CD4-positive, alpha-beta T cell treated with Interferon gamma for 1 hour (primary cell): Measurements from ENCODE around the gene CCL4.
"Not testable (repeated sequence)": the region's sequence is repeated elsewhere in the genome, so short reads cannot be mapped to it uniquely, and the experiment has no call there.

Experiments used
- DNase-seq: peaks from one replicate; pipeline ENCODE4 v3.0.0-alpha.2; 2020

CCL4 gene

DNA sequence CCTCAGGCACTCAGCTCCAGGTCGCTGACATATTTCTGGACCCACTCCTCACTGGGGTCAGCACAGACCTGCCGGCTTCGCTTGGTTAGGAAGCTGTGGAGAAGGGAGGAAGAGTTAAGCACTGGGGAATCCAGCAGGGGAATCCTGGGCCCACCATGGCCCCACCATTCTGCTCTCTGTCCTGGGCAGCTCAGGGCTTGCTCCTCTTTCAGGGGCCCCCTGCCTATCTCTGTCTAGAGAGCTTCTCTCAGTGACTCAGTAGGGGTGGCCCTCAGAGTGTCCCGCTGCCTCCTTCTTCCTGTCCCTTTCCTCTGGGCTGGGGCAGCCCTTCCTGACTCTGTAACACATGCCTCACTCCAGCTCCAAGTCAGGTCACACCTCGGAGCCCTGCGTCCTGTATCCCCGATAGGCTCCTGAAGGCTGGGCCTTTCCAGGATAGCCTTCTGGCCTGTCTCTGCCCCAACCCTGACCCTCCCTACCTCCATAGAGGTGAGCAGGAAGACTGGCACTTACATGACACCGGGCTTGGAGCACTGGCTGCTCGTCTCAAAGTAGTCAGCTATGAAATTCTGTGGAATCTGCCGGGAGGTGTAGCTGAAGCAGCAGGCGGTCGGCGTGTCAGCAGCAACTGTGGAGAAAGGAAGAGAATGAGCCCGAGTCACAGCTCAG, 14.8 kb upstream of the CCL4 start:
- DNase-seq = no peak

DNA sequence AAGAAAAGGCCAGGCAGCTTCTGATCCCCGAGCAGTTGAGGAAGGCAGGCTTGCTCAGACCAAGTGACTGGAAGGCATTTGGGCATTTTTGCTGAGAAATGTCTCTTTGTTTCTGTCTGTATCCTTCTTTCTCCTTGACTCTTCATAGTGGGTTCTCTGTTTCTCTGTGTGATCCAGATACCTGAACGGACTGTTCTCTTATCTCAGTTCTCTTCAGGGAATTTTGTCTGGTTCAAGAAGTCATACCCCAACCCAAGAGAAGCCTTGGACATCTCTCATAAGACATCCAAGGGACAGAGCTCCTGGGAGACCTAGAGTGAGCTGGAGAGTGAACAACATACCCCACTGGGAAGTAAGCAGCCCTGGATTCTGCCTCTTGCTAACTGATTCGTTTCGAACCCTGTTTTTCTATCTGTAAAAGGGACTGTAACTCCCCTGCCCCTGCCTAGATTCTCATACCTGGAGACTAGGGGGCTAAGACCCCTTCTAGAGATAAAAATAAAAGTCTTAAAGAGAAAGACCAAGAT, 14.2 kb upstream of the CCL4 start:
- no peak for DNase-seq

DNA sequence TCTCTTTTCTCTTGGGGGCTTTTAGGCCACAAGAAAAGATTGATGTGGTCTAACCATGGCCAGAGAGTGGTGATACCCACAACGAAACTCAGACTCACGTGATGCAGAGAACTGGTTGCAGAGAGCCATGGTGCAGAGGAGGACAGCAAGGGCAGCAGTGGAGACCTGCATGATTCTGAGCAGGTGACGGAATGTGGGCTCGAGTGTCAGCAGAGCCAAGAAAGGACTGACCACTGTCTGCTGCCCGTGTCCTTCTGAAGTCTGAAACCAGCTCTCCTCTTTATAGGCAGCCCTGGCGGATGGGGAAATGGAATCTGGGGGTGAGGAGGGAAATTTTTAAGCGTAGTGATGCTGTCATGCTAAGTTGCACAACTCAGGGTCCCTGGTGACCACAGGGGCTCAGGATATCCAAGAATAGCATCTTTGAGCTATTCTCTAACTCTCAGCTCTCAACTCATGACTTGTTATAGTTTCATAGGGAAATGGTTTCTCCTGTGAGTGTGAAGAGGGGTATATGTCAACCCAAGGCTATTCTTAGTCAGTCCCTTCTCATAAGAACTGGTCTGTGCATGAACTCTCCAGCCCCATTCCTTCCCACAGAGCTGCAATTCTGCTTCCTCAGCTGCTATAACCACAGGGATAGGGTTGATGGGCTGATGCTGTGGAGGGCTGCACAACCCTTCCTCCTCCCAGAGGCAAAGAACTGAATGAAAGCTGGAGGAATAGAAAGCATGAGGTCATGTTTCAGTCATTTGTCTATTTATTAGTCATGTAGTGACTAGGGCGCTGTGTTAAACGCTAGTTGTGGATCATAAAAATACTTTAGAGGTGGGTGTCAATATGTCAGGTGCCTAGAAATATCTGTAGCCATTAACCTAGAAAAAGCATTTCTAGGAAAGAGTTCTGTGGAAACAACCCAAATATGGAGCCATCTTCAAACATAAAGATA, 13.5 kb upstream of the CCL4 start, which contains the start of gene CCL3:
CCL3 (minus strand) TSS at position 256 of the 949 bp plus-strand sequence; CDS start at position 171, 85 bp downstream.
- DNase-seq = peak; percentile 79

DNA sequence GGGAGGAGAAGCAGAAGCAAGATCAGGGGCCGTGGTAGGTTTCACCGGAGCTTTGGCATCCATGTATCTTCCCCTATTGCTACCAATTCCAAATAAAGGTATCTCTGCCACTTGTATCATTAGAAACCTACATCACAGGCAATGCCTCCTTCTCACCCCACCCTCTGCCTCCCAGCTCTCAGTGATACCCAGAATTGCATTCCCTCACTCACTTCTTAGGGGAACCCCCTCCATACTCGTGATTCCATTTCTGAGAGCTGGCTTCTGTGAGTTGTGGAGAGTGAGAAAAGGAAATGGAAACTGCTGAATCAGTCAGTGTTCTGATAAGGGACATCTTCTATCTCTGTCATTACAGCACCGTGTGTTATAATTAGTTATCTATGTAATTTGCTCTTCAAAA, 11.4 kb upstream of the CCL4 start:
- DNase-seq = no peak

DNA sequence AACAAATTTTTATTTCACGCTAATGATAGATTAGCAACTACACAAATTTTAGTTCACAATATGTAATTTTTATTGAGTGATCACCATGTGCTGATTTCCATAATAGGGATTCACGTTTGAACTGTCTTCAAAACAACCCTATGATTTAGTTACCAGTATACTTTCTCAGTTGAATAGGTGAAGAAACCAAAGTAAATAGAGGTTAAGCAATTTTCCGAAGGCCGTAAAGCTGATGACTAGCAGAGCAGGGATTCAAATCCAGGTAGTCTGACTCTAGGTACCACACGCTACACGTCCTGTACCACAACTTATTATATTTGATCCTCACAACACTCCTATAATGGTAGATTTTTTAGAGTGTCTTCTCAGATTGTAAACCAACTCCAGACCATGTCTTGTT, 10.9 kb upstream of the CCL4 start:
- DNase-seq = not testable (repeated sequence)

DNA sequence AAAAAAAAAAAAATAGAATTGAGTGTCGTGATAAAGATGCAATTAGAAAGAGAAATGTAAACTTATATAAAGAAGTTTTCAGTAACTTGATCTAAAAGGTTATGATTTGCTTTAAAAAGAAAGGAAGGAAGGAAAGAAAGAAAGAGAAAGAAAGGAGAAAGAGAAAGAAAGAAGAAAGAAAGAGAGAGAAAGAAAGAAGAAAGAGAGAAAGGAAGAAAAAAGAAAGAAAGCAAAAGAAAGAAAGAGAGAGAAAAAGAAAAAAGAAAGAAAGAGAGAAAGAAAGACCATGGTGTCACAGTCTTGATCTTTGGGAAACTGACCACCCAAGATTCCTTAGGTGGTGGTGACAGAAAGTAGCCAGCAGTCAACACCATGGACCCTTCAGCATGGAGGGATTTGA, 9.4 kb upstream of the CCL4 start:
- no peak for DNase-seq

DNA sequence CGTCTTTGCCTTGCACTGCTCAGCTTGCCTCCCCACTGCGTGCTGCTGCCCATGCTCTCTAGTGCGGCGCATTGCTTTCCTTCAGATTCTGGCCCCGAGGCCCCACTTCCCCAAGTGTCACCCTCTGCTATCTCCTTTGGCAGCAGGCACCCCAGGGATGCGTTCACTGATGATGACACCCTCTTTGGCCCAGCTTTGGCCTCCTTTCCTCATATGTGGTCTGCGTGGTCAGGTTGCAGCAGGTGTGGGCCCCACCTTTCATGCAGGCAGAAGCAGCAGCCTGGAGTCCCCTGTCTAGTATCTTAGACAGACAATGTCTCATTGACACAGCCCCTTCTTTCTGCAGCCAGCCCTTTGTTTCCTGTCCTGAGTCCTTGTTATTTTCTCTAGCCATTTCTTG, 8.9 kb upstream of the CCL4 start:
- DNase-seq = no peak

DNA sequence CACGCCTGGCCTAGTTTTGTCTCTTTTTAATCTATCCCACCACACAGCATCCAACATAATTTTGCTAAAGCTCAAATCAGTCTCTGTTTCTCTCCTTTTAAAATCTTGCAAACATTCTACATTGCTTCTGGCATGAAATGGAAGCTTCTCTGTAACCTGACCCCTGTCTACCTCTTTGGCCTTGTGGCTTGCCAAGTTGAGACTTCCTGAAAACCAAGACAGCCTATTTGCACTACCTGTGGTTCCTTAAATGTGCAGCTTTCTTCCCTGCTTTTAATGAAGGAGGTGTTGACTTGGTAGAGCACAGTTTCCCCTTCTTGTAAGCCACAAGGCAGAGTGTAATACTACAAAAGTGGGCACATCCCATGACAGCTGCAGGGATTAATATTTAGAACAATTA, 7.6 kb upstream of the CCL4 start:
- DNase-seq = no peak

DNA sequence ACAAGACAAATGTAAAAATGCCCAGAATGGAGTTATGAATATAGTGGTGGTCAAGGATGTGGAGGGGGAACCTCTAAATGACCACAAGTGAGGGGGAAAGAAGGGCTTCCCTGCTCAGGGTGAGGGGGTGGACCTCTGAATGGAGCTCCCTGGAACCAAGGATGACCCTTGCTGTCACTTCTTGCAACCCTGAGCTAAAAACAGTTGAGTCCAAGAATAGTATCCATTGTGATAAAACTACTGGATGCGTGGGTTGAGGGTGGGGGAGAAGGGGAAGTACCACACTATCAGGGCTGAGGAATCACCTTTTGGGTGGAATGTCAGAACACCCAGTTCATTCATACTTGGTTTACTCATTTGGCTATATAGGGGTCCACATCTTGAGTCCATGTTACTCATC, 4.6 kb upstream of the CCL4 start:
- not testable (repeated sequence) for DNase-seq

DNA sequence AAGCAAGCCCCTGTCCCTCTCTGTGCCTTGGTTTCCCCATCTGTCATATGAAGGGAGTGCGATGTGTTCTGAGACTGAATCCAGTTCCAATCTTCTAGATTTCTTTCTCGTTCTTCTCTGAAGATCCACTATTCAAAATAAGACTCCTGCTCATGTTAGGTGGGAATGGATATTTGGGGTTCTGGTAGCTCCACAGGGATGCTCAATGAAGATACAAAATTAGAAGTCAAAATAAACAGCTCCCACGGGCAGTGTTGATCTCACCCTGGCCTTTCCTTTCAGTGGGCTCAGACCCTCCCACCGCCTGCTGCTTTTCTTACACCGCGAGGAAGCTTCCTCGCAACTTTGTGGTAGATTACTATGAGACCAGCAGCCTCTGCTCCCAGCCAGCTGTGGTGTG, 619 bp downstream of the CCL4 start:
- DNase-seq = not testable (repeated sequence)

DNA sequence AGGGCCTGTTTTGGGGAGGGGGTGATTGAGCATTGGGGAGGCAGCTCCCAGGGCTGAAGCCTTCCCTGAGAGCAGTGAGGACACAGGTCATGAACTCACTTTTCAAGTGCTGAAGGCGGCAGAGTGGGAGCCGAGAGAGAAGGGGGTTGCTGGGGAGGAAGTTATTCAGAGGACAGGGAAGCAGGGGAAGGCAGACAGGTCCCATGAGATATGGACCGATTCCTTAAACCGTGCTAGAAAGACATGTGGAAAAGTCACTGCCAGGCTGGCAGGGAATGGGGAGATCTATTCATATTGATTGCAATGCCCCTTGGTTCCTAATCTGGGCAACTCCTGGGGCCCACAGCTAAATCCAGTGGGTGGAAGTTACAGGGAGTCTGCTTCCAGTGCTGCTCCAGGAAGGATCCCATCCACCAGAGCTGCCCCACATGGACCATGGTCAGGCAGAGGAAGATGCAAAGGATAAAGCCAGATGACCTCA, 1.1 kb downstream of the CCL4 start:
- DNase-seq = no peak

DNA sequence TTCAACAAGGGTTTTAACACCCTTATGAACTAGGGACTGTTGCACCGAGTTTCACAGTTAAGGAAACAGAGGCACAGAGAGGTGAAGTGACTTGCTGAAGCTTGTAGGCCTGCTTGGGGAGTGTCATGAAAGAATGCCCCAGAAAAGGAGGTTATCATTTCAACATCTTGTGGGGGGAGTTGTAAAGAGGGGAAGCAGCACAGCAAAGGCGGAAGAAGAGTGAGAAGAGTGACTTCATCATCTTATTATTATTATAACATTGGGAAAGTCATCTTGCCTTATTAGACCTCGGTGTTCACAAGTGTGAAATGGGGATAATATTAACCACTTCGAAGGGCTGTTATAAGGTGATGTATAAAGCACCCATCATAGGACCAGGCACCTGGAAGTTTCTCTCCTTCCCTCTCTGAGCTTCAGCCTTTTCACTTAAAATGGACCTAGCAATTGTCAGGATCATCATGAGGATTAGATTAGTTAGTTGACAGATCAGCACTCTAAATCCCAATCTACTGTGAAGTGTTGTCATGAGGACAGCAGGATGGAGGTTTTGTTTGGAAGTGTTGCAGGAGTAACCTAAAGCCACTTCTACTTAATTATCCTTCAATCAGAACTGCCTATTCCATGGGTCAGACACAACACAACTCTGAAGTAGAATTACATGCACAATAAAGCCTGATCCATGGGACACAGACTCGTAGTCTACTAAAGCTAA, 2.3 kb downstream of the CCL4 start:
- DNase-seq = no peak

DNA sequence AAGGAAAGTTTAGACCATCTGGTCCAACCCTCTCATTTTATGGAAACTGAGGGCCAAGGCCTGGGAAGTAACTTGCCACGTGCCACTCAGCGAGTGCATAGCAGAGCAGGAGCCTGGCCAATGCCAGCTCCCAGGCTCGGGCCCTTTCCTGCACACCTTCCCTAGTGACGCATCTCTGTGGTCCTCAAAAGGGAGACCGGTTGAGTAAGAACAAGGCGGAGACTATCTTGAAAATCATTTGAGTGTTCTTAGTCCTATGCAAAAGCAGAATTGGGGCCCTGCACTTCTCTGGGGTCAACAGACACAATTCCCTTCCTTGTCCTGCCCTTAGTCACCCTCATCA, 2.8 kb downstream of the CCL4 start:
- DNase-seq = no peak

DNA sequence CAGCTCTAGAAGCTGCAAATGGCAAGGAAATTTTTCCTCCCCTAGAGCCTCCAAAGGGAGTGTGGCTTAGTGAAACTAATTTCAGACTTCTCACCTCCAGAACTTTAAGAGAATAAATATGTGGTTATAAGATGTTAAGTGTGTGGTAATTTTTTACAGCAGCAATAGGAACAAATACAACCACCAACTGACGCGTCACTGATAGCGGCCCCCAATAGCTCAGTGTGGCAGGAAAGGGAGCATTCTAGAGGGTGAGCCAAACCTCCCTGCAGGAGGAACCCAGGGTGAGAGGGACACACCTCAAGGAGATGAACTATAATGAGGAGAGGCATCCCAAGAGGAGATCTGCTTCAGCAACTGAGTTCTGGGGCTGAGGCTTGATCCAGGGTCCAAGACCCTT, 4.0 kb downstream of the CCL4 start:
- no peak for DNase-seq

DNA sequence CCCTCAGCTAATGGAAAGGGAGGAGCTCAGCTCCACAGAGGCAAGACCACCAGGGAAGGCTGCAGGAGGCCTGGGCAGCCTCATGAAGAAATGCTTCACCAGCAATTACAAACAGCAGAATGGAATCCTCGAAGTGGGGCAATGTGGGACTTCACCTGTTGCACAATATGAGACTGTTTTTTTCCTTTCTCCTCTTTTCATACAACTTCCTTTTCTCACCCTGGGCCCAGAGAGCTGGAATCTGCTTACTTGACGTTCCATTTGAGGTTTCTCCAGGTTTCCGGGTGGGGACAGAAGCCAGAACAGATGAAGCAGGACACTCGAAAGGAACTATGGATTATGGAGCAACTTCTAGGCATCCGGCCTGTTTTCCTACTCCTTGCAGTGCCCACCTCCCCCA, 4.6 kb downstream of the CCL4 start:
- DNase-seq = not testable (repeated sequence)

DNA sequence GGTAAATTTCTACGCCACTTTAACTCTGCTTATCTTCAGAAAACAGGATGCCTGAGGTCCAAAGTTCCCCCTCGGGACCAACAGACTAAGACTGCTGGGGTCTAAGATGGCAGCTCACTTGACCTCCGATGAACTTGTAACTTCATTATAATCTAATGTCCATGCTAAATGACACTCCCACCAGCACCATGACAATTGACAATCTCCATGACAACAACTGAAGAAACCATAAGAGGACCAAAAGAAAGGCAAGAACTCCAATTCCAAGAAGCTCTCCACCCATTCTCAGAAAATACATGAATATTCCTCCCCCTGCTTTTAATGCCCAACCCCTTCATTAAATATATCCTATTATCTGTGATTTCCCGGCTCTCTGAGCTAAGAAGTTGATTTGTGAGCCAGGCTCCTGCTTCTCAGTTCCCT, 7.5 kb downstream of the CCL4 start:
- no peak for DNase-seq

DNA sequence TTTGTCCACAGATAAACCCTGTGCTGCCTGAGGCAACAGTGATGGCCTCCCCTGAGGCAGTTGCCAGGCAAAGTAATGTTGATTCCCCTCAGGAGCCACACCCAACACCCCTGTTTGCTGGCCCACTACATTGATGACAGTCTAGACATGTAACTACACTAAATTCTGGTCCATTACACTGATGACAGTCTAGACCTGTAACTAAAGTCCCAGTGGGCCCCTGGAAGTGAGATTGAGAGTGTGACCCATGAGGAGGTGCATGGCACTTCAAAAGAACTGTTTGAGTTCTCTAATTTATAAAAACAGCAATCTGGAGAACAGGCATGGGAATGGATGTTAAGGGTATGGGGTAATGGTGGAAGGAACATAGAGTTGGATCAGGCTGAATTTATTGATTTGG, 8.9 kb downstream of the CCL4 start:
- DNase-seq = no peak

DNA sequence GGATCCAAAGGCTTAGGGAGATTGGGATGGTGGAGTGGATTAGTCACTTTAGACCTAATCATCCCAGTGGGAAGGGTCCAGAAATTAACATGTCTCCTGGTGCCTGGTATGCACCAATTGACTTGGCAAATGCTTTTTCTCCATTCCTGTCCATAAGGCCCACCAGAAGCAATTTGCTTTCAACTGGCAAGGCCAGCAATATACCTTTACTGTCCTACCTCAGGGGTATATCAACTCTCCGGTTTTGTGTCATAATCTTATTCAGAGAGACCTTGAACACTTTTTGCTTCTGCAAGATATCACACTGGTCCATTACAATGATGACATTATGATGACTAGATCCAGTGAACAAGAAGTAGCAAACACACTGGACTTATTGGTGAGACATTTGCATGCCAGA, 9.5 kb downstream of the CCL4 start:
- not testable (repeated sequence) for DNase-seq

DNA sequence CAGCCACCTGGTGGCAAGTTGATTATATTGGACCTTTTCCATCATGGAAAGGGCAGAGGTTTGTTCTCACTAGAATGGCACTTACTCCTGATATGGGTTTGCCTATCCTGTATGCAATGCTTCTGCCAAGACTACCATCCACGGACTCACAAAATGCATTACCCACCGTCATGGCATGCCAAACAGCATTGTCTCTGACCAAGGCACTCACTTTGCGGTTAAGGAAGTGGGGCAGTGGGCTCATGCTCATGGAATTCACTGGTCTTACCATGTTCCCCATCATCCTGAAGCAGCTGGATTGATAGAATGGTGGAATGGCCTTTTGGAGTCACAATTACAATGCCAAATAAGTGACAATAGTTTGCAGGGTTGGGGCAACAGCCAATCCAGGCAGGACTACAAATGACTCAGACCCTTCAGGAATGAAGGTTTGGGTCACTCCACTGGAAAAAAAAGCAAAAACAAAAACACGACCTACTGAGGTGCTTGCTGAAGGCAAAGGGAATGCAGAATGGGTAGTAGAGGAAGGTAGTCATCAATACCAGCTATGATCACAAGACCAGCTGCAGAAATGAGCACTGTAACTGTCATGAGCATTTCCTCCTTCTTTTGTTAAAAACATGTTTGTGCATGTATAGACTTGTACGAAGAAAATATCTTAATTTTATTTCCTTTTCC, 11.5 kb downstream of the CCL4 start:
- DNase-seq = not testable (repeated sequence)

DNA sequence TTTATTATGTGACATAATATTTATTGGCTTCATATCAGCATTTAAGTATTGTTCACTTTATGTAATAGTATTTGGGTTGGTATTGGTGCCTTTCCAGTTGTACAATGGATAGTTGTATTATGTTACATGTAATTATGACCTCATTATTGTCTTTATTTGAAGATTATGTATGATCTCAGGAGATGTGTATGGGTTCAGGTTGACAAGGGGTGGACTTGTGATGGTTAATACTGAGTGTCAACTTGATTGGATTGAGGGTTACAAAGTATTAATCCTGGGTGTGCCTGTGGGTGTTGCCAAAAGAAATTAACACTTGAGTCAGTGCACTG, 12.0 kb downstream of the CCL4 start:
- not testable (repeated sequence) for DNase-seq

DNA sequence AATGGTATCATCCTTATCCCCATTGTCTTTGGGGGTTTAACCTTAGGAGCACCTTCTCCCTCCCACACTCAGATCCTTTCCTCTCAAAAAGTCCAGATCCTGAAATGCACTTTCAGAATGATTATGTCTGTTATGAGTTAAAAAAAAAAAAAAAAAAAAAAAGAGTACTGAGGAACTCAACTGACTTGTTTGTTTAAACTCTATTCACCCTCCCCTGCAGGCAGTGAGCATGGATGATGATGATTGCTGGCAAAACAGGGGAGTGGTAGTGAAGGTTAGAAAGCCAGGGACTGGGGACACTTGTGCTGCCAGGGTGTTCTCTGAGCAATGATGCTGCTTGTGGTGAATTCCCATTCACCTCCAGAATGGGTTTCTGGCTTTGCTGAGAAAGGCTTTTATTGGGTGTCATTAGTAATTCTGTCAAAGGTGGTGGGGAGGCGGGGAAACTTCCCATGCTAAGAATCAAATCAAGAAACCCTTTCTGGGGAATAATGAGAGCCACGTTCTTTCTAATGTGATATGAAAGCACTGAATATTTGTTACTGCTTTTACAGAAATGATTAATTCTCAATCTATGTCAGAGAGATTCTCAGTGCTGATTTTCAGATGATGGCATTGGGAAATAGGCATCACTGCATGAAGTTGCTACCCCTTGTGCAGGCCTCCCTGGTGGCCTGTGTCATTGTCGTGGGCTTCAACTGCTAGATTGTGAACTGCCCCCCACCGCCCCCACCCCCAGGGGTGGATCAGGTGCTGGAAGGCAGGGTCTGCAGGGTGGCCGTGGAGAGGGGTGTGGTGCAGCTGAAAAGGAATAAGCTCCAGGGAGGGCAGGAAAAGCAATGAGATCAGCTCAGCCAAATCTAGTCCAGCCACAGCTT, 14.1 kb downstream of the CCL4 start:
- DNase-seq = no peak
